GM12892 (cell line): Measurements from ENCODE around the gene MYO1E.

Experiments
- POLR2A ChIP-seq: IDR thresholded peaks from 2 replicates; pipeline ENCODE4 v1.6.1; 2011; ENCODE audit warnings: low read depth, low read length, control low read depth
- POLR2AphosphoS5 ChIP-seq: IDR thresholded peaks from 2 replicates; pipeline ENCODE4 v1.6.1; 2011; ENCODE audit warnings: low read depth, low read length, control low read depth

DNA sequence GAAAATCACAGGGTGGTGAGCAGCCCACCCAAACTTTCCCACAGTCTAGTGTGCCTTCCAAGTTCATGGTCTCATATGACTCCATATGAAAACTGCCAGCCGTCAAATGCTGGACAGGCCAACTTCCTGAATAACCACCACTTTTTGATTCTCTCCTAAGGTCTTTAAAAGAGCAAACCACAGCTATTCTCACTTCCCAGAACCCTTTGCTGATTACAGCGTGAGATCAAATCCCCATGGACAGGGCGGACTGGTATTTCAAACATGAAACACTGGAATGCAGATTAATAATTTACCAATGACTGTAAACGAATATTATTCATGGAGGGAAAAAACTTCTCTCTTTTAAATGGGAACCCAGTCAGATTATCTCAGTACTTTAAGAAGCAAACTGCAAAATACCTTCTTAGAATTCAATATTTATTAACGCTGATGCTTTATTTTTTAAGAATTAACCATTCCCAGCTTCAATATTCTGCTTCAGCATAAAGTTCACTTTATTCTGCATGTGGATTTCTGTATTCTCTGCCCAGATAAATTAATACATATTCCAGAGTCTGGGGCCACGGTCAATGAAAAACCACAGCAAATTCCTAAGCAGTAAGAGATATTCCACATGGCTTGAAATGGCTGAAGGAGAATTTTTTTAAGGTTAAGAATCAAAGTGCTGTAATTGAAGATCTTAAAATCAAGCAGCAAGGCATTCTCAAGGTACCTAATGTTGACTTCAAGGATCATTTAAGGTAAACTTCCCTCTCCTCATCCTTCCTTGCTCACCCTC is 42.9 kb downstream of the MYO1E start:
- no peak for TF ChIP-seq POLR2A
- no peak for TF ChIP-seq POLR2AphosphoS5
